Endothelial cell of umbilical vein (primary cell): ENCODE results near the gene RPS21. TPM values are rescaled to one million over a fixed set of nuclear protein-coding genes. Genes with fewer than 3 reads are reported as not detected.

Experiments
- BruUV-seq: library from RNA; stranded (reverse); fragments of 400-500 nt; replicated peaks from 2 replicates; lab custom pipeline; 2021; lab: Mats Ljungman, UMichigan
- CTCF ChIA-PET: fragments of 300-600, 350-600 bp; sonication (Branson Sonifier 250); formaldehyde crosslinking; loops from one replicate; lab custom pipeline; 2021; ENCODE audit warnings: antibody characterized with exemption, inconsistent platforms; lab: Charles Lee
- POLR2A ChIA-PET: fragments of 300-600, 350-600 bp; sonication (Branson Sonifier 250); formaldehyde crosslinking; loops from one replicate; lab custom pipeline; 2021; ENCODE audit warnings: antibody characterized with exemption, inconsistent platforms; lab: Charles Lee
- DNase-seq: peaks from one replicate; pipeline ENCODE4 v3.0.0-alpha.2; 2011; ENCODE audit warnings: low read depth, low spot score
- FAIRE-seq: peaks from 2 replicates; lab custom pipeline; 2011; peaks lifted over from hg19 to GRCh38; lab: Jason Lieb, UNC
- H2AFZ ChIP-seq: 2 replicates; pipeline ENCODE4 v1.6.0; 2012; ENCODE audit warnings: low read depth, low read length, control low read depth, inconsistent platforms
- H3K27ac ChIP-seq: 2 replicates; pipeline ENCODE4 v1.5.1; 2011; ENCODE audit warnings: low read depth, mild to moderate bottlenecking, control low read depth, low read length, moderate library complexity; ENCODE audit not compliant: insufficient read depth
- H3K27me3 ChIP-seq, 2 experiments: 2 replicates each; pipeline versions ENCODE4 v1.6.0 to v1.6.1; 2011; ENCODE audit warnings: low read length in 2 of 2, mixed read lengths in 1 of 2; ENCODE audit not compliant: control insufficient read depth in 2 of 2, insufficient read depth in 2 of 2
- H3K36me3 ChIP-seq, 2 experiments: 2 replicates in 1 of 2; 3 replicates in 1 of 2; pipeline ENCODE4 v1.5.1; 2011; ENCODE audit warnings: low read length in 2 of 2, mild to moderate bottlenecking in 1 of 2, moderate library complexity in 1 of 2; ENCODE audit not compliant: control insufficient read depth in 2 of 2, insufficient read depth in 2 of 2; ENCODE audit errors: extremely low read depth in 1 of 2
- H3K4me1 ChIP-seq: 3 replicates; pipeline ENCODE4 v1.5.1; 2011; ENCODE audit warnings: mild to moderate bottlenecking, low read length; ENCODE audit not compliant: control insufficient read depth, insufficient read depth; ENCODE audit errors: extremely low read depth
- H3K4me2 ChIP-seq: 2 replicates; pipeline ENCODE4 v1.6.1; 2011; ENCODE audit warnings: low read length, control low read depth, mixed read lengths; ENCODE audit not compliant: insufficient read depth
- H3K4me3 ChIP-seq, 3 experiments: fragments of 200-600 bp in 1 of 3; sonication (generic), shearing (Covaris generic) in 1 of 3; replicated peaks in 1 of 3; 2 replicates each; pipeline ENCODE4 v1.5.1; 2011 to 2016; ENCODE audit warnings: control low read depth in 3 of 3, low read length in 3 of 3, mild to moderate bottlenecking in 2 of 3, inconsistent platforms in 1 of 3, low read depth in 1 of 3, moderate library complexity in 1 of 3; ENCODE audit not compliant: insufficient read depth in 1 of 3
- H3K79me2 ChIP-seq: 2 replicates; pipeline ENCODE4 v1.6.0; 2012; ENCODE audit warnings: low read length, inconsistent platforms; ENCODE audit not compliant: control insufficient read depth, insufficient read depth
- H3K9ac ChIP-seq: replicated peaks from 2 replicates; pipeline ENCODE3; 2011; ENCODE audit warnings: low read length, control low read depth; ENCODE audit not compliant: insufficient read depth; ENCODE audit errors: extremely low read depth
- H3K9me1 ChIP-seq: replicated peaks from 3 replicates; pipeline ENCODE4 v1.6.0; 2011; ENCODE audit warnings: mild to moderate bottlenecking, low read length; ENCODE audit not compliant: control insufficient read depth, insufficient read depth; ENCODE audit errors: extremely low read depth
- H3K9me3 ChIP-seq: replicated peaks from 2 replicates; pipeline ENCODE4 v1.5.1; 2012; ENCODE audit warnings: low read length, inconsistent platforms; ENCODE audit not compliant: control insufficient read depth, insufficient read depth
- H4K20me1 ChIP-seq: replicated peaks from 2 replicates; pipeline ENCODE3; 2011; ENCODE audit warnings: mild to moderate bottlenecking, low read length; ENCODE audit not compliant: control insufficient read depth, insufficient read depth; ENCODE audit errors: extremely low read depth
- EZH2 ChIP-seq: IDR thresholded peaks from 2 replicates; pipeline ENCODE4 v1.6.1; 2012; ENCODE audit warnings: borderline replicate concordance, low read depth, mild to moderate bottlenecking, moderate library complexity, low read length, inconsistent platforms; ENCODE audit not compliant: severe bottlenecking
- GATA2 ChIP-seq: IDR thresholded peaks from 2 replicates; pipeline ENCODE4 v1.7.0; 2011; ENCODE audit warnings: low read depth, mild to moderate bottlenecking, moderate library complexity, mixed read lengths, low read length; ENCODE audit not compliant: insufficient read length, insufficient read depth
- MYC ChIP-seq: IDR thresholded peaks from one replicate; pipeline ENCODE4 v1.6.1; 2011; ENCODE audit warnings: mild to moderate bottlenecking, low read depth, low read length
- POLR2A ChIP-seq: IDR thresholded peaks from 2 replicates; pipeline ENCODE4 v1.6.1; 2012; ENCODE audit warnings: low read depth, mild to moderate bottlenecking, control low read depth, low read length
- dilution Hi-C: fragments of 300-500 bp; cut with MboI; formaldehyde crosslinking; loops from one replicate; pipeline ENCODE4 v1.15.0; 2019; ENCODE audit warnings: low sequenced_read_pairs; ENCODE audit not compliant: extremely low pct_ligation_motif_present
- intact Hi-C: fragments of 100-400 bp; cut with micrococcal nuclease; formaldehyde crosslinking; loops from one replicate; pipeline ENCODE4 v1.10.0; 2022
- polyA plus RNA-seq, 4 experiments: library from polyadenylated mRNA; depleted of rRNA in 3 of 4; stranded (reverse) in 3 of 4; unstranded in 1 of 4; fragments of >200 nt; gene quantifications; 2 replicates each; pipeline versions ENCODE4 v1.2.1 to v1.2.3, GENCODE V29; 2011 to 2012; ENCODE audit warnings: missing spikeins in 1 of 4
- total RNA-seq: library from RNA; stranded (reverse); gene quantifications from 2 replicates; pipeline ENCODE4 v1.2.3, GENCODE V29; 2021
- TF ChIP-seq, protein P1 (sequence below), 2 donors: IDR thresholded peaks; 1 replicate in 1 of 2; 2 replicates in 1 of 2; pipeline ENCODE4 v1.5.1; 2011; ENCODE audit warnings: low read length in 2 of 2, mild to moderate bottlenecking in 2 of 2, moderate library complexity in 2 of 2, control low read depth in 1 of 2, inconsistent platforms in 1 of 2, low read depth in 1 of 2; ENCODE audit not compliant: insufficient read depth in 1 of 2; ENCODE audit errors: extremely low read depth in 1 of 2
- TF ChIP-seq, protein P2 (sequence below): IDR thresholded peaks from 2 replicates; pipeline ENCODE4 v1.6.1; 2011; ENCODE audit not compliant: insufficient read depth, insufficient read length

RPS21 gene
- total and polyA plus RNA-seq, 2 donors (not counting 3 experiments of a cell fraction or from before 2014, with no cell fraction given) = 1,644 to 7,710 TPM

DNA sequence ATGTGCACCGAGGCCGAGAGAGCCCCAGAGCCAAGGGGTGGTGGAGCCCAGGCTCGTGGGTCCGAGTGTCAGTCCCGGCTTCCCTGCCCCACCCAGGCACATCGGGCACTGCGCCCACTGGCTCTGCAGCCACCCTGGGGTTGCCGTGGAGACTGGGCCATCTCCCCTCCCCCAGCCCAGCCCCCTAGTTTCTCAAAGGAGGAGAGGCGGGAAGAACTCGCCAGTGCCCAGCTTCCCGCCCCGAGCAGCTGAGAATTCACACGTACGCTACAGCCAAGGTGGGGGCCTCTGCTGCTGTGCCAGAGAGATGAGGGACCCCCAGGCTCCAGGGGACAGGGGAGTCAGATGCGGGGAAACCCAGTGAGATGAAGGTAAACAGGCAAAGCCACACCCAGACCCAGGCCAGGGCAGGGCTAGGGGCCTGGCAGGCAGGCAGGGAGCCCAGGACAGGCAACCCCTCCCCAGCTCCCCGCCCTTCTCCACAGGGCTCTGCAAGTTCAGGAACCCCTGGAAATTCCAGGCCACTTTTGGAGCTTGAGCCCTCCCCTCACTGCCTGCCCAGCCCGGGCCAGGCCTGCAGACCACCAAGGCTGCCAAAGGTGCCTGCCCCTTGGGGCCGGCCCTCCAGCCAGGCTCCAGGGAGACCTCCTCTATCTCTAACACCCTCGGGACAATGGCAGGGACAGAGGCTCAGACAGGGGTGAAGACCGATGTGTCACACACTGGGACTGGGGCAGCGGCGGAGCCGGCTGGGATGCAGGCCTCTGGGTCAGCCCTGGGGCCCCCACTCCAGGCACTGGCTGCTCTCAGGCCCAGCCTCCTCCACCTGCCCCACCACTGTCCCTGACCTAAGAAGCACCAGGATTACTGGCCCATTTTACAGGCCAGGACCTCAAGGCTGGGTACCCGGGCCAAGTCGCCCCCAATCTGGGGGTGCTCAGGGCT is 25.8 kb upstream of the RPS21 start:
- H3K27ac ChIP-seq = no peak overlapping the region
- TF ChIP-seq GATA2 = no peak
- TF ChIP-seq POLR2A = no peak
- TF ChIP-seq, protein P1, sequence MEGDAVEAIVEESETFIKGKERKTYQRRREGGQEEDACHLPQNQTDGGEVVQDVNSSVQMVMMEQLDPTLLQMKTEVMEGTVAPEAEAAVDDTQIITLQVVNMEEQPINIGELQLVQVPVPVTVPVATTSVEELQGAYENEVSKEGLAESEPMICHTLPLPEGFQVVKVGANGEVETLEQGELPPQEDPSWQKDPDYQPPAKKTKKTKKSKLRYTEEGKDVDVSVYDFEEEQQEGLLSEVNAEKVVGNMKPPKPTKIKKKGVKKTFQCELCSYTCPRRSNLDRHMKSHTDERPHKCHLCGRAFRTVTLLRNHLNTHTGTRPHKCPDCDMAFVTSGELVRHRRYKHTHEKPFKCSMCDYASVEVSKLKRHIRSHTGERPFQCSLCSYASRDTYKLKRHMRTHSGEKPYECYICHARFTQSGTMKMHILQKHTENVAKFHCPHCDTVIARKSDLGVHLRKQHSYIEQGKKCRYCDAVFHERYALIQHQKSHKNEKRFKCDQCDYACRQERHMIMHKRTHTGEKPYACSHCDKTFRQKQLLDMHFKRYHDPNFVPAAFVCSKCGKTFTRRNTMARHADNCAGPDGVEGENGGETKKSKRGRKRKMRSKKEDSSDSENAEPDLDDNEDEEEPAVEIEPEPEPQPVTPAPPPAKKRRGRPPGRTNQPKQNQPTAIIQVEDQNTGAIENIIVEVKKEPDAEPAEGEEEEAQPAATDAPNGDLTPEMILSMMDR (IDR thresholded peaks at IDR 0.05; ENCODE audit: extremely low read depth in 1 of 2, insufficient read depth in 1 of 2, low read depth in 1 of 2, low read length in 2 of 2) = no peak
- TF ChIP-seq, protein P2, sequence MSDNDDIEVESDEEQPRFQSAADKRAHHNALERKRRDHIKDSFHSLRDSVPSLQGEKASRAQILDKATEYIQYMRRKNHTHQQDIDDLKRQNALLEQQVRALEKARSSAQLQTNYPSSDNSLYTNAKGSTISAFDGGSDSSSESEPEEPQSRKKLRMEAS = no peak
- no peak for TF ChIP-seq MYC
- TF ChIP-seq EZH2 = no peak
- ChIA-PET POLR2A (no interaction called here), CTCF (interaction anchor here (1.2 kb wide), 1 partner anchor 21 kb away, joined by 5 read pairs; no protein-coding TSS in a partner anchor)
- no TSS peak for BruUV-seq
- H3K4me2 ChIP-seq = no peak overlapping the region
- no peaks in the 10 kb centered on the region for H3K36me3 ChIP-seq
- no peaks in the 10 kb centered on the region for H3K9me3 ChIP-seq
- DNase-seq (no peak), FAIRE-seq (no peak)
- no peak overlapping the region for H3K9ac ChIP-seq
- dilution Hi-C loops = no loop called here
- H3K4me3 ChIP-seq = no peak overlapping the region
- H3K4me1 ChIP-seq = peaks cover 73% of the 10 kb centered on the region
- no peaks in the 10 kb centered on the region for H3K9me1 ChIP-seq
- intact Hi-C loops = no loop called here
- H2AFZ ChIP-seq = no peak overlapping the region
- H3K79me2 ChIP-seq = peaks cover 70% of the 10 kb centered on the region
- no peaks in the 10 kb centered on the region for H3K27me3 ChIP-seq
- no peaks in the 10 kb centered on the region for H4K20me1 ChIP-seq
